NCI-H748 treated with DMSO at 0.1 percent for 48 hours (cell line): ENCODE measurements around the gene BRPF3.

Source experiments
- DNase-seq: peaks from one replicate; lab custom pipeline; 2025; lab: John Stamatoyannopoulos, UW

BRPF3 gene

GRCh38 chr6:36232172-36232571, 35.6 kb downstream of the BRPF3 start:
- no peak for DNase-seq

DNA sequence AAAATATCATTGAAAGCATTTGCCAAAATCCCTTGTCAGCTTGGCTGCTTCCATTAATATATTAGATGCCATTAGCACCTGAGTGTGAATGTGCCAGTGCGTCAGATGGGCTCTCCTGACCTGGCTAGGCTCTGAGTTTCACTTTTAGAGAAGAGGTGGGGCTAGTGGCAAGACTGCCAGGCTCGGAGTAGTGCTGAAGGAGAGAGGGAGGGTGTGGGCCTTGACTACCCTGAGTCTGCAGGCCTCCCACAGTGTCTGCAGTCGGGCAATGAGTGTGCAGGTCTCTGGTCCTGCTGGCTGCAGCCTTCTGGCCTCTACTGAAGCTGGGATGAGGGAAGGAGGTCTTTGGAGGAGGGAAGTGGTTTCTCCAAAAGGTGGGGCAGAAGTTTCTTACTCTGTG, 38.8 kb downstream of the BRPF3 start:
- no peak for DNase-seq

DNA sequence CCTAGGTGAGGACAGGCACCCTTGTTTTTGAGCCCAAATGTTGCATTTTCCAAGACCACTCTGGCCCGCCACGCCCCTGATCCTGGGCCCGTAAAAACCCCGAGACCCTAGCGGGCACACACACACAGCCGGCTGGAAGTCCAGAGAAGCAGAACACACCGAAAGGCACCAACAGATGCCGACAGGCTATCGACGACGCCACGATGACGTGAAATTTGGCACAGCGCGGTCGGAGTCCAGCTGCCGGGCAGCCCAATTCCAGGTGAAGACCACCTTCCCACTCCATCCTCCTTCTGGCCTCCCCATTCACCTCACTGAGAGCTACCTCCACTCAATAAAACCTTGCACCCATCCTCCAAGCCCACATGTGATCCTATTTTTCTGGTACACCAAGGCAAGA, 39.3 kb downstream of the BRPF3 start:
- DNase-seq, result no peak

DNA sequence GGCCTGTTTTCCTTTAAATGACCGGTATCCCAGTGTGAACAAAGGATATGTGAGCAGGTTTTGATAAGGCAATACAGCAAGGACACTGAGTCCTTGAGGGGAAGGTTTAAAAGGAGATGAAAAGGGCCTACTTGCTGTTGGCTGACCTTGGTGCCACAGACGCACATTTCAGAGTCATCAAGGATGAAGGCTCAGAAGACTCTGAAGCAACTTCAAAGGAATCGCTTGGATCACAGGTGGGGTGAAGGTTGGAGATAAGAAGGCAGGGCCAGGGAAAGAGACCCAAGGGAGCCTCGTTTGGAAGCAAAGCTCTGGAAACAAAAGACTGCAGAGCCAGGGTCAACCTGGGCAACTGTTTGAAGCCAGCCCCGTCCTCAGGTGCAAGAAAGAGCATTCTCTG, 43.2 kb downstream of the BRPF3 start:
- DNase-seq, result no peak

DNA sequence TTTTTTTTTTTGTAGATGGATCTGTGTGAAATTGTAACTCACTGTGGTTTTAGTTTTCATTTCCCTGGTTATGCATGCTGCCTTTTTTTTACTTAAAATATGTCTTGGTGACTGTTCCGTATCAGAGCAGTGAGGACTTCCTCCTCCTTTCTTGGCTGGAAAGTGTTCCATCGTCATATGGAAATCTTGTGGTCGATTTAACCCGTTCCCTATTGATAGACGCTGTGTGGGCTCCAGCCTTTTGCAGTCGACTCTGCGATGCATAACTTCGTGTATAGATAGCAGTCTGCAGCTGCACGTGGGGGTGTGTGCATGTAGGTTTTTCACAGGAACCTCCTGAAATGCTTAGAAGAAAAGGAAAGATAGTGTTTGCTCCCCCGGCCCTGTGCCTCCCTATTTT, 45.2 kb downstream of the BRPF3 start:
- no peak for DNase-seq

- DNase-seq, result no peak
These were observed 45.6 kb downstream of the BRPF3 start for GRCh38 chr6:36242161-36242560.

- no peak for DNase-seq
These were observed 46.1 kb downstream of the BRPF3 start for GRCh38 chr6:36242626-36243025.

GRCh38 chr6:36243562-36244212, 47.1 kb downstream of the BRPF3 start:
- DNase-seq, result no peak

DNA sequence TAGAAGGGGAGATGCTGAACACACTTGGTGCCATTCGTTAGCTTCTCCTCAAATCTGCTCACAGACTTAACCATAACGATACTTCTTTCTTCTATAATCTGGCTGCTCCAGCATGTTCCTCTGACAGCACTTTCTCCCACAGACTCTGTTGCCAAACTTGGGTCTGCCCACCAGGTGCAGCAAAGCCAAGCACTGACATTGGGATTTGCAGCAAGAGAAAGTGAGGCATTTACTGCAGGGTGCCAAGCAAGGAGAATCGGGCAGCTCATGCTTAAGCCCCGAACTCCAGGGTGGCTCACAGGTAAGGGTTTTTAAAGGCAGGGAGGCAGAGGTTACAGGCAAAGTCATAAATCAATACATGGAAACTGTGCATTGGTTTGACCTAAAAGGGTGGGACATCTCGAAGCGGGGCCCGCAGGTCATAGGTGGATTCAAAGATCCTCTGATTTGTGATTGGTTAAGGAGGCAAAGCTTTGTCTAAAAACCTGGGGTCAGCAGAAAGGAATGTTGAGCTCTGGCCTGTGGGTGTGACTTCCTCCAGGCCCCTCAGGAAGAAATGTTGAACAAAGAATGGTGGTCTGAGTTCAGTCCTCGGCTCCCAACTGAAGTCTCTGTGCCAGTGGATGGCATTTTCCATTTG, 48.2 kb downstream of the BRPF3 start:
- DNase-seq, result no peak

DNA sequence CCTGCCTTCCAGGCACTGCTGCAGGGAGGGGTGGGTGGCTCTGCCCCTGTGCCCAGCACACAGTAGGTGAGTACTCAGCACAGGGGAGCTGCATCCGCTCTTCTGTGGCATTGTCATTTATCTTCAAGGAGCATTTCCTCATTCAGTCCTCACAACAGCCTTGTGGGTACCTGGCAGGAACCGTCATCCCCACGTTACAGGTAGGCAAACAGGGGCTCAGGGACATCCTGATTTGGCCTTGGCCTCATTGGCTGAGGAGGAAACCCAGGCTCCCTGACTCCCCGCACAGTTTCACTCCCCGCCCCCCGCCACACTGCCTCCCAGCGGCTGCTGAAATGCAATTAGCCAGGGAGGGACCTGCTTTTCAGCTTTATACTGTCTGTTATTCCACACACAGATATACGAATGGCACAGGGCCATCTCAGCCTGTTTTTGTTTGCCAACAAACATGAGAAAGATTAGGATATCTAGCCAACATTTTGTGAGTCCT, 49.1 kb downstream of the BRPF3 start:
- no peak for DNase-seq

GRCh38 chr6:36246506-36247268, 50.1 kb downstream of the BRPF3 start:
- DNase-seq, result no peak

- no peak for DNase-seq
These were observed 51.1 kb downstream of the BRPF3 start for GRCh38 chr6:36247693-36248092.

- no peak for DNase-seq
These were observed 52.4 kb downstream of the BRPF3 start for GRCh38 chr6:36248980-36249379.

DNA sequence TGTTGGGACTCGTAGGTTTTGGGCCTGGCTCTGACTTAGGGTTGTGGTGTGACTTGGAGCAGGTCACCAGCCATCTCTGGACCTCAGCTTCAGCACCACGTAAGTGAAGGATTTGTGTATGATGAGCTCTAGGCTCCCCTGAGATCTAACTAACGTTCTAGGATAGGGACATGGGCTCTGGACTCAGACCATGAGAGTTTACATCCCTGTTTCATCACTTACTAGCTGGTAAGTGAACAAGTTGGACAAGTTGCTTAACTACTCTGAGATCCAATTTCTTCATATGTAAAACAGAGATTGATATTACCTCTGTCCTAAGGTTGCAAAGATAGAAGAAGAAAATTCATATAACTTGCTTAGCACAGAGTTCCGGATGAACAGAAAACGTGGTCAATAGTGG, 53.0 kb downstream of the BRPF3 start:
- DNase-seq, result no peak

- DNase-seq, result no peak
These were observed 55.5 kb downstream of the BRPF3 start for GRCh38 chr6:36252005-36252404.

DNA sequence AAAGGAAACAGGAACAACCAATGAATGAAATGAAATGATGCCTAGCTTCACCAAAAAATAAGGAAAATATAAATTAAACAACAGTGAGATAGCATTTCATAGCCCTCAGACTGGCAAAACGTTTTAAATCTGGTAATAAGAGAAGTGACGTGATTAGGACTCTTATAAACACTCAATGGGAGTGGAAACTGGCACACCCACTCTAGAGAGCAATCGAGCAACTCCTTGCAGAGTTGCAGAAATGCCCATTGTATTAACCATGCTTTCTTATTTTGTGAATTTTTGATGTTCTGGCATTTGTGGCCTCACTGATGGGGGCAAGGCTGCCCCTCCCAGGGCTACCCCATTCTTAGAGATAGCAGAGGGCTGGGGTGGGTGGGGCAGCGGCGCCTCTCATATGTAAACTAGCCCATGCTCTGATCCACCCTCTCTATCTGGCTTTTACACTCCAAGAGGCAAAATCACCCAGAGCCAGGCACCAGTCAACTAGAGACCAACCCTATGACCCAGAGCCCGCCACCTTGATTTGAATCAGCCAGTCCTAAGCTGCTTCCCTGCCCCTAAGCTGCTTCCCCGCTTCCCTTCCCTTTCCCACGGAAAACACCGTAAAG, 67.0 kb downstream of the BRPF3 start:
- DNase-seq, result no peak

DNA sequence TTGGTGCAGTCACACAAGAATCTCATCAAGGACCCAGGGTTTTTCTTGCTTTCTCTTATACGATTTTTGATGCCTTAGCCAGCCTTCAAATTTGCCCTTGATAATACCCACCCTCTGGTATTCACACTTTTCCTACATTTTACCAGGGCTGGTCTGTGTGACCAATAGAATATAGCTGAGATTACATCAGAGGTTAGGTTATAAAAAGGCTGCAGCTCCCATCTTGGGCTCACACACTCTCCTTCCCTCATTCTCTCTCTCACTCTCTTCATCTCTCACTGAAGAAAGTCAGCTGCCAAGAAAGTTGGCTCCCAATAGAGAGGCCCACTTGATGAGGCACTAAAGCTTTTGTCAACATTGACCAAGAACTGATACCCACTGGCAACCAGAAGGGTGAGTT, 69.2 kb downstream of the BRPF3 start:
- no peak for DNase-seq

DNA sequence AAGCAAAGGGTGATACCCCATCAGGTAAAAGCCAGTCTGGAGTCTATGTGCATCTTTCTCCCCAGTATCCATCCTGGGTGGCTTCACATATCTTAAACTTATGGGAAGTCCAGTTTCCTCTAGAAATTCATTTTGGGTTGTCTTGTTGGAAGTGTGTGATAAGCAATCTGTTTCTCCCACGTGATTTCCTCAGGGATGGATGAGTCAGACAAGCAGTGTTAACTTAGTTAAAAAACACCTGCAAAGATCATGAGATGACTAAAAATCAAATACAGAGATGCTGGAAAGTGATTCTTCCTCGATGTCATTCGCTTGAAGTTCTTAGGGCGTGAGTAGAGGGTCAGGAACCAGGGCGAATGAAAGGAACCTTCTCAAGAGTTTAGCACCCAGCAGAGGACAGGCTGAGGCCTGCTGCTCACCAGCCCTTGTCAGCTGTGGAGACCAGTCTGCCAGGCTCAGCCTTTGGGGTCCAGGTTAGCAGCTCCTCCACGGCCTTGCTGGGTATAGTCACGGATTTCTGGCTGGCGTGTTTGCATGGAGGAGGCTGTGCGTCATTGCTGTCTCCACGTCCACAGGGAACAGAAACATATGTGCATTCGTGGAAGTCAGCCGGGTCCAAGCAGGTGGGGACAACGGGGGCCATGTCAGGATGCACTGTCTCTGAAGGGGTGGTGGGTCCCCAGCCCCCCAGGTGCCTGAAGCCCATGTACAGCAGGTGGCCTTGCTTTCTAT, 70.5 kb downstream of the BRPF3 start:
- no peak for DNase-seq

DNA sequence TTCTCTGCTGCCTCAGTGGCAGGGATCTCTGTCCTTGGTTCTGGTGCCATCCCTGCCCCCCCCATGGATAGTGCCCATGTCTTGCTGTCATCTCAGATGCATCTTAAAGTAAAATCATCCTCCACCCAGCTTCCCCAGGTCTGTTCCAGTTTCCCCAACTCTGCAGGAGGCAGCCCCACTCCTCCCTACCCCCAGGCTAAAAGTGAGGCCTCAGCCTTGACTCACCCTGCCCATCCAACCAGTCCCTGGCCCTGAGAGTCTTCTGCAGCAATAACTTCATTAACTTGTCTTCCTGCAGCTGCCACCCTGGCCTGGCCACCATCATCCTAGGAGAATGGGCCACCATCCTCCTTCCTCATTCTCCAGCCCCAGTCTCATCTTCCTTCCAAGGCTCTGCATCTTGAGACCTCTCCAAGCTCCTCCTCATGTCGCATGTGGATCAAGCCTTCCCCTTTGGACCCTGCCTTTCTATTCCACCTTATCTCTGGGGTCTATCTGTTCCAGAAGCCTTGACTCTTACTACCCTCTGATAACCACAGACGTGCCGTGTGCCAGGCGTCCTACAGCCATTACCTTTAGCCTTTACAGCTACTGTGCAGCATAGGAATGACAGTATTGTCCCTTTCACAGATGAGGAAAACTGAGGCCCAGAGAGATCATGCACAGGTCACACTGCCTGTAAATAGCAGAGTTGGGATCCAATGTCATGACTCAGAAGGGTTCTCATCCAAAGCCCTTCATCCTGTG, 71.4 kb downstream of the BRPF3 start:
- DNase-seq, result no peak

DNA sequence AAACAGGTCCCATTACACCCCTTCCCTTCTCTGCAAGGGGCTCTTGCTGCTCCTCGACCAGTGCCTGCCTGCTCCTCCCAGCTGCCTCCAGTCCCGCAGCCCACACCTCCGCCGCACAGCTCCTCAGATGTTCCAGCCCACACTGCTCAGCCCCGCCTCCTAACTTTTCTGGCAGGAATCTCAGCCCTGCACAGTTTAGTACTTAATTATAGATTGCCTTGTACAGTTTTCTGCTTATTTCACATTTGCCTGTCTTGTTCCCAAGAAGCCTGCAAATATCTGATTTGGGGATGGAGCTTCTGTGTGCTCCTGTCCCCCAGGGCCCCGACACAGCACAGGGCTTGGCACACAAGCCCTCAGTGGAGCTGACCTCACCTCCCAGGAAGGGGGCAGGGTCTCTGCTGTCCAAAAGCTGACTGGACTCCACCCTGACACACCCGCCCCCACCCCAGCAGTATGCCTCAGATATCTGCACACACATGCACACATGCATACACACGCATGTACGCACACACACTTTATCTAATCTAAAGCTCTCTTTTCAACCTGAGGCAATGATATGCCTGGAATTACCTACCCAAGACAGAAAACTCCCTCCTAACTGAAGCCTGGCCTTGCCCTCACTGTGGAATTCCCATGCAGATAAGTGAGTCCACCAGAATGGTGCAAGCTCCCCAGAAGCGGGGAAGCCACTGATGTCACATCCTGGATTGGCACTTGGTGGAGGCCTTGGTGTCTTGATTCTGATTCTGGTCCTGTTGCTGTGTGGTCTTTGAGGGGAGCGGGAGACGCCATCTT, 72.1 kb downstream of the BRPF3 start:
- DNase-seq, result no peak
